GM12892 (cell line): ENCODE data around the gene ARHGEF9.

Experiments
- POLR2A ChIP-seq: IDR thresholded peaks from 2 replicates; pipeline ENCODE4 v1.6.1; 2011; ENCODE audit warnings: low read depth, low read length, control low read depth
- POLR2AphosphoS5 ChIP-seq: IDR thresholded peaks from 2 replicates; pipeline ENCODE4 v1.6.1; 2011; ENCODE audit warnings: low read depth, low read length, control low read depth
- TAF1 ChIP-seq: IDR thresholded peaks from 2 replicates; pipeline ENCODE4 v1.6.1; 2011; ENCODE audit warnings: low read depth, mild to moderate bottlenecking, control low read depth, low read length, borderline replicate concordance

DNA sequence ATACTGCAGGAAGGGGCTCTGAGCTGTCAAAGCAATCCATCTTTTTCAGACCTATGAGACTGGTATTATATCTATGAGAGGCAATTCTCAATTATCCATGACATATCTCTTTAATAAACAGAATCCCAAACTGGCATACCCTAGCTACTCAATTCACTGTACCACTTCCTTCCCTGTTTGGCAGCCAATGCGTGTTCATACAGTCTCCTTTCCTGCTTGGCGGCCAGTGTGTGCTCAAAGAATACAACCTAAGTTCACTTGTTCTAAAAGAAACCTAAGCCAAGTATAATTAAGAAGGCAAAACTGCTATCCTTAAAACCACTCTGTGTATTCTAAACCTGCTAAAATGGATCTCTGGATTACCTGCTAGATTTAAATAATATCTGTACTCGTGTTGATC is 38.3 kb downstream of the ARHGEF9 start:
- TF ChIP-seq POLR2AphosphoS5 (no peak), TAF1 (no peak), POLR2A (no peak)
